NT2/D1 (cell line): ENCODE measurements around the gene TMC3.

Source experiments
- SUZ12 ChIP-seq: IDR thresholded peaks from 2 replicates; pipeline ENCODE4 v1.6.1; 2011; ENCODE audit not compliant: insufficient read length, insufficient read depth; ENCODE audit errors: extremely low read depth
- YY1 ChIP-seq: IDR thresholded peaks from 2 replicates; pipeline ENCODE4 v1.6.1; 2011; ENCODE audit not compliant: insufficient read length, insufficient read depth
- ZNF274 ChIP-seq: IDR thresholded peaks from 2 replicates; pipeline ENCODE4 v1.6.1; 2011; ENCODE audit warnings: mild to moderate bottlenecking, low read depth, low read length

- TF ChIP-seq YY1 (no peak), ZNF274 (no peak), SUZ12 (no peak)
Observed at GRCh38 chr15:81330366-81331090, 43.5 kb downstream of the TMC3 start.
